A673 (cell line): ENCODE results near the gene DMXL1. TPM values are rescaled to one million over a fixed set of nuclear protein-coding genes. Genes with fewer than 3 reads are reported as not detected.

Source experiments
- BruUV-seq: library from RNA; stranded (reverse); fragments of 400-500 nt; replicated peaks from 2 replicates; lab custom pipeline; 2021; lab: Mats Ljungman, UMichigan
- CTCF ChIA-PET: fragments of 300-600 bp; sonication (Branson Sonifier 250); formaldehyde crosslinking; loops from one replicate; lab custom pipeline; 2022; ENCODE audit warnings: antibody characterized with exemption; lab: Charles Lee
- POLR2A ChIA-PET: fragments of 300-600 bp; sonication (Branson Sonifier 250); formaldehyde crosslinking; loops from one replicate; lab custom pipeline; 2022; ENCODE audit warnings: antibody characterized with exemption; ENCODE audit not compliant: low non-redundant PET; lab: Charles Lee
- DNase-seq: peaks from one replicate; pipeline ENCODE4 v3.0.0-alpha.2; 2015; ENCODE audit warnings: low spot score
- H3K27ac ChIP-seq: fragments of 200-600 bp; sonication (generic); 2 replicates; pipeline ENCODE4 v1.5.1; 2016; ENCODE audit warnings: mixed run types, low read depth, mild to moderate bottlenecking, mixed read lengths, antibody characterized with exemption, low read length; ENCODE audit not compliant: poor library complexity, severe bottlenecking
- H3K27me3 ChIP-seq: fragments of 200-600 bp; sonication (generic); replicated peaks from 2 replicates; pipeline ENCODE4 v1.6.1; 2017; ENCODE audit warnings: mixed run types, low read depth, mild to moderate bottlenecking, mixed read lengths, antibody characterized with exemption, low read length; ENCODE audit not compliant: insufficient read depth, poor library complexity
- H3K36me3 ChIP-seq: fragments of 200-600 bp; sonication (generic); 2 replicates; pipeline ENCODE4 v1.6.1; 2016; ENCODE audit warnings: mixed run types, mild to moderate bottlenecking, mixed read lengths, antibody characterized with exemption, low read length; ENCODE audit not compliant: insufficient read depth, poor library complexity, severe bottlenecking
- H3K4me1 ChIP-seq: fragments of 200-600 bp; sonication (generic); 2 replicates; pipeline ENCODE4 v1.6.1; 2017; ENCODE audit warnings: mixed run types, mild to moderate bottlenecking, mixed read lengths, antibody characterized with exemption, low read length; ENCODE audit not compliant: insufficient read depth, poor library complexity, severe bottlenecking
- H3K4me3 ChIP-seq: fragments of 200-600 bp; sonication (generic); 2 replicates; pipeline ENCODE4 v1.5.1; 2016; ENCODE audit warnings: low read depth, mixed run types, mild to moderate bottlenecking, mixed read lengths, low read length; ENCODE audit not compliant: poor library complexity, severe bottlenecking
- H3K9me3 ChIP-seq: fragments of 200-600 bp; sonication (generic); 2 replicates; pipeline ENCODE4 v1.6.1; 2016; ENCODE audit warnings: mixed run types, low read depth, mild to moderate bottlenecking, mixed read lengths, antibody characterized with exemption, low read length; ENCODE audit not compliant: poor library complexity, severe bottlenecking
- EZH2 ChIP-seq: fragments of 200-600 bp; sonication (generic); IDR thresholded peaks from 2 replicates; pipeline ENCODE4 v1.6.1; 2017; ENCODE audit warnings: borderline replicate concordance, low read depth, mild to moderate bottlenecking, mixed read lengths, antibody characterized with exemption, low read length; ENCODE audit not compliant: poor library complexity, severe bottlenecking
- intact Hi-C: fragments of 100-400 bp; cut with micrococcal nuclease; formaldehyde crosslinking; loops from one replicate; pipeline ENCODE4 v1.10.0; 2022; ENCODE audit not compliant: unreplicated experiment
- total RNA-seq: library from RNA; stranded (reverse); gene quantifications from 2 replicates; pipeline ENCODE4 v1.2.3, GENCODE V29; 2021
- TF ChIP-seq, protein P1 (sequence below): fragments of 300-800, 200-600 bp; sonication (generic); conservative IDR thresholded peaks from 2 replicates; pipeline ENCODE4 v1.5.1; 2017; ENCODE audit warnings: low read depth, mild to moderate bottlenecking, antibody characterized with exemption, low read length, moderate library complexity, mixed read lengths

Gene DMXL1
- total RNA-seq, 1 experiment from 2014 or later: 30.9 TPM

DNA sequence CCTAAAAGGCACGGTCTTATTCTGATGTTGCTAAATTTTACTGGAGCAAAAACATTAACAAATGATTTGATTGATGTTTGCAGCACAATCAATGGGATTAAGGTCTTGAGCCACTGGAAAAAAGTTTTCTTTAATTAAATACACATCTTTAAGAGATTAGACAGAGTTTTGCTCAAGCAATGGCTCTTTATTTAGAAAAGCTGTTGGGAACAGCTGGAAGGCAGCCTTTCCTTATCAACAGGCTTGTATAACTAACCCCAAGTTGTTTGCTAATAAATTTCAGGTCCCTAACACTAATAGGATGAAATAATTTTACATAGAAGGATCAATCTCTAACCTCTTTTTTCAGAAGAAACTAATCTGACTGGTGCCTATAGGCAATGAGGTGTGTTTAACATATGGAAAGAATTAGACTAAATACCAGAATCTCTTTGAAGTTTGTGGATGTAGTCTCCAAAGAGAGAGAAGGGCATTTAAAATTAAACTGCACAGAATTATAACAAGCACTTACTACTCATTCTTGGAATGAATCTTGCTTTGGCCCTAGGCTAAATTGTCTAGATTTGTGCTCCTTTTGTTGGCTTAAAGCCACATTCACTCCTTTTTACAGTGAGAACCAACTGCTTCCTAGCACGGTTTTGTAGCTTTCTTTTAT is 217.6 kb downstream of the DMXL1 start:
- intact Hi-C loops: no loop called here
- Histone ChIP-seq H3K9me3 (no peaks in the 10 kb centered on the region), H3K36me3 (no peaks in the 10 kb centered on the region), H3K27me3 (no peaks in the 10 kb centered on the region), H3K4me3 (no peak overlapping the region), H3K4me1 (no peaks in the 10 kb centered on the region), H3K27ac (no peak overlapping the region)
- DNase-seq: no peak
- ChIA-PET CTCF (no interaction called here), POLR2A (no interaction called here)
- no peak for TF ChIP-seq EZH2
- TF ChIP-seq, protein P1, sequence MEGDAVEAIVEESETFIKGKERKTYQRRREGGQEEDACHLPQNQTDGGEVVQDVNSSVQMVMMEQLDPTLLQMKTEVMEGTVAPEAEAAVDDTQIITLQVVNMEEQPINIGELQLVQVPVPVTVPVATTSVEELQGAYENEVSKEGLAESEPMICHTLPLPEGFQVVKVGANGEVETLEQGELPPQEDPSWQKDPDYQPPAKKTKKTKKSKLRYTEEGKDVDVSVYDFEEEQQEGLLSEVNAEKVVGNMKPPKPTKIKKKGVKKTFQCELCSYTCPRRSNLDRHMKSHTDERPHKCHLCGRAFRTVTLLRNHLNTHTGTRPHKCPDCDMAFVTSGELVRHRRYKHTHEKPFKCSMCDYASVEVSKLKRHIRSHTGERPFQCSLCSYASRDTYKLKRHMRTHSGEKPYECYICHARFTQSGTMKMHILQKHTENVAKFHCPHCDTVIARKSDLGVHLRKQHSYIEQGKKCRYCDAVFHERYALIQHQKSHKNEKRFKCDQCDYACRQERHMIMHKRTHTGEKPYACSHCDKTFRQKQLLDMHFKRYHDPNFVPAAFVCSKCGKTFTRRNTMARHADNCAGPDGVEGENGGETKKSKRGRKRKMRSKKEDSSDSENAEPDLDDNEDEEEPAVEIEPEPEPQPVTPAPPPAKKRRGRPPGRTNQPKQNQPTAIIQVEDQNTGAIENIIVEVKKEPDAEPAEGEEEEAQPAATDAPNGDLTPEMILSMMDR: no peak
- no TSS peak for BruUV-seq

DNA sequence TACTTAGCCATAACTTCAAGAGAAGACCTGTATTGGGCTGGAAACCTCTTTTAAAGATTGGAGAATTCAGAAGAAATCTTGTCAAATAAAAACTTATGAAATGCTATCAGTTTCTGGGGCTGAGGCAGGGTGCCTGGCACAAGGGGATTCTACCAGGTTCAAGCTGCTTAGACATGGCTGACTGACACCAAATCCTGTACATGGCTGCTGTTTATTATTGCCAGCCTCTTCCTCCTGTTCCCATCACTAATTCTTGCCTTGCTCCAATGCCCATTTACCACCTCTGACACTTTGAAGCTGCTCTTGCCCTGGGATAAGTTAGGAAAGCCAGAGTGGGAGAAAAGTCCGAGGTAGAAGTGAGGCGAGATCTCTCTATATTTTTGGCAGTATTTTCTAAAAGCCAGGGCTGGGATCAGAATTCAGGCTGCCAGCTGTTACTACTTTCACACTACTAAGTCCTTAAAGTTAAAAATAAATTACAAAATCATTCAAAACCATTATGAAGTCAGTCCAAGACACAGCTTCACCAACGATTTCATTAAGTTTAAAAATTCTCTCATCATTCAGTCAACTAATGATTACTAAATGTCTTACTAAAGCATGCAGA is 218.7 kb downstream of the DMXL1 start:
- ChIA-PET CTCF (no interaction called here), POLR2A (no interaction called here)
- Histone ChIP-seq H3K27me3 (no peaks in the 10 kb centered on the region), H3K27ac (no peak overlapping the region), H3K36me3 (no peaks in the 10 kb centered on the region), H3K4me1 (no peaks in the 10 kb centered on the region), H3K9me3 (no peaks in the 10 kb centered on the region), H3K4me3 (no peak overlapping the region)
- no TSS peak for BruUV-seq
- TF ChIP-seq EZH2: no peak
- TF ChIP-seq, protein P1: no peak
- no peak for DNase-seq
- intact Hi-C loops: no loop called here

DNA sequence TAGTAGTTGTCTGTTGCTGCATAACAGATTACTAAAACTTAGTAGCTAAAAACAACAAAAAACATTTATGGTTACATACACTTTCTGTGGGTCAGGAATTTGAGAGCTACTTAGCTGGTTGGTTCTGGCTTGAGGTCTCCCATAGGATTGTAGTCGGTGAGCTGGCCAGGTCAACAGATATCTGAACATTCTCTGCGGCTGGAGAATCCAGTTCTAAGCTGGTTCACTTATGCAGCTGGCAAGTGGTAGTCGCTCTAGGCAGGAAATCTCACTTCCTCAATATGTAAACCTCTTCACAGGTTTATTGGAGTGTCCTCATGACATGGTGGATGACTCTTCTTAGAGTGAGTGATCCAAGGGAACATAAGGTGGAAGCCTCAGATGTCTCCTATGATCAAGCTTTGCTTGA is 219.3 kb downstream of the DMXL1 start:
- Histone ChIP-seq H3K27ac (no peak overlapping the region), H3K4me1 (no peaks in the 10 kb centered on the region), H3K4me3 (no peak overlapping the region), H3K36me3 (no peaks in the 10 kb centered on the region), H3K9me3 (no peaks in the 10 kb centered on the region), H3K27me3 (no peaks in the 10 kb centered on the region)
- DNase-seq: no peak
- ChIA-PET POLR2A (no interaction called here), CTCF (no interaction called here)
- intact Hi-C loops: no loop called here
- no TSS peak for BruUV-seq
- TF ChIP-seq EZH2: no peak
- TF ChIP-seq, protein P1: no peak
